LNCAP (cell line): ENCODE measurements around the gene BST1.

Experiments
- CTCF ChIP-seq: fragments of 450-650 bp; IDR thresholded peaks from 2 replicates; pipeline ENCODE4 v1.5.1; 2017; ENCODE audit warnings: mild to moderate bottlenecking

The BST1 gene

GRCh38 chr4:15765391-15765790, 62.5 kb downstream of the BST1 start:
- no peak for TF ChIP-seq CTCF

- no peak for TF ChIP-seq CTCF
These were observed 63.2 kb downstream of the BST1 start for GRCh38 chr4:15765910-15766697.

GRCh38 chr4:15766821-15767220, 64.0 kb downstream of the BST1 start:
- no peak for TF ChIP-seq CTCF

GRCh38 chr4:15769202-15769601, 66.3 kb downstream of the BST1 start:
- no peak for TF ChIP-seq CTCF

GRCh38 chr4:15771216-15772058, 68.6 kb downstream of the BST1 start:
- no peak for TF ChIP-seq CTCF

- no peak for TF ChIP-seq CTCF
These were observed 71.2 kb downstream of the BST1 start for GRCh38 chr4:15774020-15774420.

GRCh38 chr4:15776871-15777648, 74.2 kb downstream of the BST1 start:
- TF ChIP-seq CTCF = no peak
